CD4-positive, CD25-positive, alpha-beta regulatory T cell (primary cell): Measurements from ENCODE around the gene AP4B1. TPM values are rescaled to one million over a fixed set of nuclear protein-coding genes. Genes with fewer than 3 reads are reported as not detected.

ENCODE experiments used
- ATAC-seq, 2 donors: fragments of 150-1000 bp; cut with Tn5 transposase; one replicate each; pipeline ENCODE4 v1.10.0; 2021; ENCODE audit warnings: low read depth in 2 of 2, moderate number of reproducible peaks in 2 of 2, moderate library complexity in 1 of 2
- DNase-seq, 3 donors: peaks; one replicate each; pipeline versions ENCODE4 v3.0.0 to v3.0.0-alpha.2; 2012 to 2022; ENCODE audit warnings: mixed read lengths in 1 of 3
- H3K27ac ChIP-seq: one replicate; pipeline ENCODE4 v1.7.0; 2013; ENCODE audit warnings: mild to moderate bottlenecking, low read length; ENCODE audit not compliant: insufficient read depth, poor library complexity, severe bottlenecking
- H3K27me3 ChIP-seq: one replicate; pipeline ENCODE4 v1.7.0; 2013; ENCODE audit warnings: low read length; ENCODE audit not compliant: control insufficient read depth, insufficient read depth
- H3K36me3 ChIP-seq: one replicate; pipeline ENCODE4 v1.7.0; 2013; ENCODE audit warnings: mild to moderate bottlenecking, low read length, moderate library complexity; ENCODE audit not compliant: control insufficient read depth, insufficient read depth
- H3K4me1 ChIP-seq: 2 replicates; pipeline ENCODE4 v1.7.0; 2013; ENCODE audit warnings: mild to moderate bottlenecking, low read length; ENCODE audit not compliant: insufficient read depth, control insufficient read depth, poor library complexity, severe bottlenecking
- H3K4me3 ChIP-seq: one replicate; pipeline ENCODE4 v1.7.0; 2013; ENCODE audit warnings: low read depth, mild to moderate bottlenecking, low read length, moderate library complexity
- H3K9me3 ChIP-seq, 2 experiments: 1 replicate in 1 of 2; 2 replicates in 1 of 2; pipeline ENCODE4 v1.7.0; 2013; ENCODE audit warnings: low read length in 2 of 2, mild to moderate bottlenecking in 1 of 2, moderate library complexity in 1 of 2; ENCODE audit not compliant: control insufficient read depth in 2 of 2
- H3K27ac Mint-ChIP-seq, 3 donors: one replicate each; pipeline ENCODE4 v1.8.0; 2020 to 2022; ENCODE audit warnings: mild to moderate bottlenecking in 3 of 3, mixed read lengths in 3 of 3, moderate library complexity in 2 of 3
- H3K27me3 Mint-ChIP-seq: one replicate; pipeline ENCODE4 v1.8.0; 2022; ENCODE audit warnings: mild to moderate bottlenecking, mixed read lengths
- H3K36me3 Mint-ChIP-seq: one replicate; pipeline ENCODE4 v1.8.0; 2020; ENCODE audit warnings: mixed read lengths
- H3K4me1 Mint-ChIP-seq, 4 donors: one replicate each; pipeline ENCODE4 v1.8.0; 2020 to 2022; ENCODE audit warnings: mixed read lengths in 4 of 4, mild to moderate bottlenecking in 1 of 4
- H3K4me3 Mint-ChIP-seq, 4 donors: one replicate each; pipeline ENCODE4 v1.8.0; 2020 to 2022; ENCODE audit warnings: mild to moderate bottlenecking in 4 of 4, mixed read lengths in 4 of 4, moderate library complexity in 3 of 4
- H3K9me3 Mint-ChIP-seq, 7 donors: one replicate each; pipeline ENCODE4 v1.8.0; 2020 to 2022; ENCODE audit warnings: mixed read lengths in 7 of 7, mild to moderate bottlenecking in 3 of 7, moderate library complexity in 2 of 7
- polyA plus RNA-seq, 4 donors: library from polyadenylated mRNA; unstranded; fragments of 300-500 nt; fragmentation: Illumina TruSeq; gene quantifications; one replicate each; pipeline ENCODE4 v1.2.3, GENCODE V29; 2021
- total RNA-seq: library from RNA; stranded (reverse); gene quantifications from one replicate; pipeline ENCODE4 v1.2.3, GENCODE V29; 2022

The AP4B1 gene
- total and polyA plus RNA-seq, 5 donors from 2014 or later: 12.9 to 53.6 (median 15.9) TPM

DNA sequence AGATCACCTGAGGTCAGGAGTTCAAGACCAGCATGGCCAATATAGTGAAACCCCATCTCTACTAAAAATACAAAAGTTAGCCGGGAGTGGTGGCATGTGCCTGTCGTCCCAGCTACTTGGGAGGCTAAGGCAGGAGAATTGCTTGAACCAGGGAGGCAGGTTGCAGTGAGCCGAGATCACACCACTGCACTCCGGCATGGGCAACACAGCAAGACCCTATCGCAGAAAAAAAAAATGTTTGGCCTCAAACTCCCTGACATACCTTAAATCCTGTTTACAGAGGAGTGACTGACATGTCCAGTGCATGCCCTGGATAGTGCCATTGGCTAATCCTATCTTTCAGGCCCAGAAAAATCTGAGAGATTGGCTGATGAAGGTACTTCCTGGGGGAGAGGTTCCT lies 12.4 kb upstream of the AP4B1 start:
- ATAC-seq (no peak), DNase-seq (no peak)
- H3K27ac ChIP-seq: no peak overlapping the region
- Mint-ChIP-seq H3K4me3 (no peak overlapping the region), H3K9me3 (peaks cover 0 to 1% (median 0%) of the 10 kb centered on the region in 7 donors), H3K36me3 (peaks cover 15% of the 10 kb centered on the region), H3K27me3 (peaks cover 11% of the 10 kb centered on the region), H3K27ac (no peak overlapping the region), H3K4me1 (peaks cover 0 to 7% (median 3%) of the 10 kb centered on the region in 4 donors)
- H3K4me1 ChIP-seq: no peaks in the 10 kb centered on the region
- H3K9me3 ChIP-seq: no peaks in the 10 kb centered on the region
- H3K36me3 ChIP-seq: peaks cover 9% of the 10 kb centered on the region
- no peak overlapping the region for H3K4me3 ChIP-seq
- H3K27me3 ChIP-seq: no peaks in the 10 kb centered on the region

DNA sequence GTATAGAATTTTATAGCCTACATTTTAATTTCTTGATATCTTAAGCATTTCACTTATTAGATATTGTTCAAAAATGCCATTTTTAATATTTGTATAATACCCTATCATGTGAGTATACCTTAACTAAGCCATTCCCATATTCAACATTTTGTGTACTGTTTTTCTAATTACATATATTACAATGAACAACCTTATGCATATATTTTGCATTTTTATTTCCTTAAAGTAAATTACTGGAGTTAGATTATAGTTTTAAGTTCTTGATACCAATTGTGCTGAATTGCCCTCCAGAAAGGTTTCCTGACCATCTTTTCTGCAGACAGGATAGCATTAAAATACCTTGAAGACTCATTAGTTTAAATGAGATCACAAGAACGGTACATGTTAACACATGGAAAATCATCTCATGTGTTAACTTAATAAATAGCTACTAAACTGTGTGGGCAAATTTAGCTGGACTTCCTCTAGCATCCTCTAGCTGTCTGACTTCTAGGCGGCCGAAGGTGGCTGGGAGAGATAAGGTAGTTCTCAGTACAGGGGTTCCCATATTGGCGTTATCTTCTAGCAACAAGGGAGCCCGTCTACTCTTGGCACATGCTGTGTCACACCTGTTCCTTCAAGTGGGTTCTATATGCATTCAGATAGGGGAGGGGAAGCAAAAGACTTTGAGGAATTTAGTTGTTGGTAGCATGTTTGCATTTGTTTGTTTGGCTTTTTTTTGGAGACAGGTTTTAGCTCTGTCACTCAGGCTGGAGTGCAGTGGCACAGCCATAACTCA lies 9.5 kb upstream of the AP4B1 start:
- DNase-seq: no peak
- peaks cover 37% of the 10 kb centered on the region for H3K36me3 Mint-ChIP-seq
- no peak overlapping the region for H3K4me3 Mint-ChIP-seq
- no peaks in the 10 kb centered on the region for H3K27me3 ChIP-seq
- H3K36me3 ChIP-seq: peaks cover 30% of the 10 kb centered on the region
- no peak overlapping the region for H3K4me3 ChIP-seq
- peaks cover 0 to 19% (median 7%) of the 10 kb centered on the region in 4 donors for H3K4me1 Mint-ChIP-seq
- ATAC-seq: no peak
- H3K27ac Mint-ChIP-seq: no peak overlapping the region
- no peaks in the 10 kb centered on the region for H3K9me3 ChIP-seq
- no peak overlapping the region for H3K27ac ChIP-seq
- no peaks in the 10 kb centered on the region for H3K4me1 ChIP-seq
- peaks cover 0 to 1% (median 0%) of the 10 kb centered on the region in 7 donors for H3K9me3 Mint-ChIP-seq
- H3K27me3 Mint-ChIP-seq: peaks cover 7% of the 10 kb centered on the region

DNA sequence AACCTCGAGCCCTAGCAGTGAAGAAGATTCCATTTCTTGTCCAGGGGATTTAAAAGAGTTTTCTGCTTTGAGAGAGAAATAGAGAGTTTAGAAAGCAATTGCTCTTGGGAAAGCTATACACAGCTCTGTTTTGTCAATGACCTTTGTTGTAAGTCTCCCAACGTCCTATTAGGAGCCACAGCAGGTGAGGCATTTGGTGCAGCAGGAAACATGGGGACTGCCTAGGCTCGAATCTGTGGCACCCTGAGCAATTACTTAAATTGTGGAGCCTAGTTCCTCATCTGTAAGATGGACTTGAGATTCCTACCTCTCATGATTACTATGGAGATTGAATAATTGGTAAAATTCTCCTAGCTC lies 8.7 kb upstream of the AP4B1 start:
- Mint-ChIP-seq H3K27ac (peak overlapping the region in 1 of 3 donors; percentile 65), H3K9me3 (peaks cover 0 to 1% (median 0%) of the 10 kb centered on the region in 7 donors), H3K27me3 (no peaks in the 10 kb centered on the region), H3K4me1 (peaks cover 2 to 17% (median 9%) of the 10 kb centered on the region in 4 donors), H3K4me3 (no peak overlapping the region), H3K36me3 (peaks cover 40% of the 10 kb centered on the region)
- H3K9me3 ChIP-seq: no peaks in the 10 kb centered on the region
- H3K36me3 ChIP-seq: peaks cover 33% of the 10 kb centered on the region
- no peak overlapping the region for H3K4me3 ChIP-seq
- DNase-seq (no peak), ATAC-seq (no peak)
- no peak overlapping the region for H3K27ac ChIP-seq
- H3K27me3 ChIP-seq: no peaks in the 10 kb centered on the region
- H3K4me1 ChIP-seq: no peaks in the 10 kb centered on the region

DNA sequence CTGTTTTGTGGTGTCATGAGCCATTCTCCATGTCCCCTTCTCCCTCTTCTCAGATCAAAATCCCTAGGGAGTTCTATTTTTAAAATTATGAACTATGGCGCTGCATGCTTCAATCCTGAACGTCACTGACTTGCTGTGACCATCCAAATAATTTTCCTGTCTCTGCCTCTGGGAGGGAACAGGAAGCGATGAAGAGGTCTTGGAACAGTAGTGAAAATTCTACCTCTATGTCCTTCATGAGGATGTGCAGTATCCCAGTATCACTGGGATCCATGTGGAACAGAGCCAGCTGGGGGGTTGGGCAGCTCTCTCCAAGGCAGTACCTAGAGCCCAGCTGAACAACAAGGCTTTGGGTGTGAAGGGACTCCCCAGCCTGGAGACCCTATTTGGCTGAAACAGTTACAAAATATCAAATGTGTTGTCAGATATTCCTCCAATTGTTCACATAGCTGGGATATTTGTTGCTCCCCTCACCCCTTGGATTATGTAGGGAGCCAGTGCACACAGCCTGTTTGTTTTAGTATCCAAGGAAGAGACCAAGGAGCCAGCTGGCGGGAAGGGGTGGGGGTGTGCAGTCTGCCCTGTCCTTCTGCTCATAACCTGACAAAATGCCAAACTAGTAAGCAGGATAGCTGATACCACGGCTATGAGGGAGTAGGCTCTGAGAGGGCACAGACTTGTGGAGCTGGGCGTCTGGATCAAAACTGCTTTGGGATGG lies 8.2 kb upstream of the AP4B1 start:
- Mint-ChIP-seq H3K27me3 (no peaks in the 10 kb centered on the region), H3K9me3 (peaks cover 0 to 1% (median 0%) of the 10 kb centered on the region in 7 donors), H3K4me3 (no peak overlapping the region), H3K36me3 (peaks cover 39% of the 10 kb centered on the region), H3K4me1 (peaks cover 5 to 14% (median 10%) of the 10 kb centered on the region in 4 donors), H3K27ac (peak overlapping the region in 1 of 3 donors; percentile 65)
- DNase-seq (no peak), ATAC-seq (no peak)
- Histone ChIP-seq H3K27ac (no peak overlapping the region), H3K36me3 (peaks cover 35% of the 10 kb centered on the region), H3K9me3 (no peaks in the 10 kb centered on the region), H3K27me3 (no peaks in the 10 kb centered on the region), H3K4me1 (no peaks in the 10 kb centered on the region), H3K4me3 (no peak overlapping the region)

DNA sequence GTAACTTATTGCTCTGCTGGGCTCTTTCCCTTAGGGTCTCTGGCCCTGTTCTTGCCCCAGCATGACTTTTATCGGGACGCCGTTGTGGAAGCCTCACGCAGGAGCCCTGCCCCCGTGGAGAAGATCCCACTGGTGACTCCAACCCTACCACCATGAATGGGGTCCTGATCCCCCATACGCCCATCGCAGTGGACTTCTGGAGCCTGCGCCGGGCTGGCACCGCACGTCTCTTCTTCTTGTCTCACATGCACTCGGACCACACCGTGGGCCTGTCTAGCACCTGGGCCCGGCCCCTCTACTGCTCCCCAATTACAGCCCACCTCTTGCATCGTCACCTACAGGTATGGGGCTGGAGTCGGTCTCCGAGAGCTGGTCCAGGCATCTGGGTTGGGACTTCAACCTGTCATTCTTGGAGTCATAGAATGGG lies 849 bp upstream of the AP4B1 start:
- Mint-ChIP-seq H3K9me3 (no peaks in the 10 kb centered on the region), H3K4me1 (peaks cover 16 to 69% (median 47%) of the 10 kb centered on the region in 4 donors), H3K27ac (peak overlapping the region; percentile 99 to 100 (median 100)), H3K36me3 (peaks cover 40% of the 10 kb centered on the region), H3K27me3 (no peaks in the 10 kb centered on the region), H3K4me3 (peak overlapping the region; percentile 94 to 100 (median 98))
- H3K27me3 ChIP-seq: no peaks in the 10 kb centered on the region
- no peaks in the 10 kb centered on the region for H3K9me3 ChIP-seq
- DNase-seq (no peak), ATAC-seq (no peak)
- peak overlapping the region; percentile 97 for H3K4me3 ChIP-seq
- peaks cover 32% of the 10 kb centered on the region for H3K36me3 ChIP-seq
- peak overlapping the region; percentile 97 for H3K27ac ChIP-seq
- peaks cover 36% of the 10 kb centered on the region for H3K4me1 ChIP-seq

DNA sequence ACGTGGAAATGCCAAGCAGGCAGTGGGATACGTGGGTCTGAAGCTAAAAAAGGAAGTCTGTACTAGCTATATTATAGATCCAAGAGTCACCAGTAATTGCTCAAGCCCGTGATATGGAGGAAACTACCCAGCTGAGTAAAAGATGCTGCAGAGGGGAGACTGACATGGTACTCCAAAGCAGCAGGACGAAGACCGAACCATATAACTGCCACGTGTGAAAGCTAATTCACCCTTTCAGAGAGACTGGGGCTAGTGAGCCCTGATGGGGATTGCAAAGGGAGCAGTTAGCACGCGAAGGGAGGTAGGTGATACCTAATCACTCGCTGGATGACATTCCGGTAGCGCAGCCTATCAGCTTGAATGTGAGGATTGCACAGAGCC lies 316 bp downstream of the AP4B1 start:
- no peaks in the 10 kb centered on the region for H3K9me3 ChIP-seq
- peaks cover 17 to 80% (median 55%) of the 10 kb centered on the region in 4 donors for H3K4me1 Mint-ChIP-seq
- peaks cover 36% of the 10 kb centered on the region for H3K4me1 ChIP-seq
- peak overlapping the region; percentile 99 to 100 (median 100) for H3K27ac Mint-ChIP-seq
- DNase-seq (no peak), ATAC-seq (peak; percentile 32 to 40)
- H3K4me3 Mint-ChIP-seq: peak overlapping the region; percentile 94 to 100 (median 98)
- no peaks in the 10 kb centered on the region for H3K9me3 Mint-ChIP-seq
- H3K36me3 Mint-ChIP-seq: peaks cover 45% of the 10 kb centered on the region
- peak overlapping the region; percentile 97 for H3K27ac ChIP-seq
- no peaks in the 10 kb centered on the region for H3K27me3 ChIP-seq
- H3K27me3 Mint-ChIP-seq: no peaks in the 10 kb centered on the region
- H3K4me3 ChIP-seq: peak overlapping the region; percentile 97
- H3K36me3 ChIP-seq: peaks cover 37% of the 10 kb centered on the region

DNA sequence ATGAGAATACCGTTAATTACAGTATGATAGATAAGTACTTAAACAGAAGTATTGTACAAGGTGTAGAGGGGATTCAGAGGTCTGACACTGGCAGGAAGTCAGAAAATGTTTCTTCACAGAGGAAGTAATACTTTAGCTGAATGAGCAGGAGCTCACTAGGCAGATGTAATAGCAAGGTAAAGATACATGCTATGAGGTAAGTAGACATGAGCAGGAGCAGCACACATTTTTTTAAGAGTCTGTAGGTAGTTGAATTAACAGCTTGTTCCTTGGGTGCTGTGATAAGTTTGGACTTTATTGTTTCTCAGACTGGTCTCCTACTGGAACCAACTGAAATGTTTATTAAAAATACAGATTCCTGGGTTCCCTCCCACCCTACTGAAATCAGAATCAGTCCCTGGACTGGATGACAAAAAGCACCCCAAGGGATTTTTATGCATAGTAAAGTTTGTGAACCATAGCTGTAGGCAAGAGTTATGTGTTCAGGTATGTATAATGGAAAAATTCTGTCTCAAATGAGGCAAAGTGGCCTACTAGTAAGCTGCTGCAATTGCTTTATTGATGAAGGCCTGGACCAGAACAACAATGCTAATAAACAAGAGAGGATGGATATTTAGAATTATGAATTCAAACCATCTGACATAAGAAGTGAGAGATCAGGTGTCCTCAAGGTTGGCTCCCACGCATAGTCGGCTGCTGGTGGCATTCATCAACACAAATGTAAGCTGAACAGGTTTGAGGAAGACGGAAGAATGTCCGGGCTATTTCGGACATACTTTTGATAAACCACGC lies 902 bp downstream of the AP4B1 start:
- Mint-ChIP-seq H3K27me3 (no peaks in the 10 kb centered on the region), H3K4me3 (peak overlapping the region; percentile 94 to 100 (median 98)), H3K4me1 (peaks cover 23 to 84% (median 60%) of the 10 kb centered on the region in 4 donors), H3K27ac (peak overlapping the region; percentile 94 to 100 (median 99)), H3K9me3 (no peaks in the 10 kb centered on the region), H3K36me3 (peaks cover 50% of the 10 kb centered on the region)
- H3K27ac ChIP-seq: peak overlapping the region; percentile 97
- H3K9me3 ChIP-seq: no peaks in the 10 kb centered on the region
- H3K36me3 ChIP-seq: peaks cover 42% of the 10 kb centered on the region
- peaks cover 36% of the 10 kb centered on the region for H3K4me1 ChIP-seq
- ATAC-seq: no peak
- peak overlapping the region; percentile 97 for H3K4me3 ChIP-seq
- no peaks in the 10 kb centered on the region for H3K27me3 ChIP-seq
- peak in 2 of 3 donors; percentile 27 to 67 for DNase-seq
